Tibial nerve (tissue), 3 donors: Measurements from ENCODE around the gene CCNH.

ENCODE experiments used
- POLR2A ChIP-seq, 2 donors: fragments of 450-650 bp; IDR thresholded peaks; one replicate each; pipeline ENCODE4 v1.6.1; 2017; ENCODE audit warnings: antibody characterized with exemption in 2 of 2, mild to moderate bottlenecking in 2 of 2, moderate library complexity in 2 of 2
- TF ChIP-seq, protein P1 (sequence below), 5 experiments: fragments of 200-600 bp in 3 of 5; fragments of 450-650 bp in 2 of 5; sonication (generic) in 3 of 5; IDR thresholded peaks; one replicate each; pipeline ENCODE4 v1.5.1; 2016 to 2019; ENCODE audit warnings: antibody characterized with exemption in 5 of 5, mild to moderate bottlenecking in 3 of 5, moderate library complexity in 2 of 5

DNA sequence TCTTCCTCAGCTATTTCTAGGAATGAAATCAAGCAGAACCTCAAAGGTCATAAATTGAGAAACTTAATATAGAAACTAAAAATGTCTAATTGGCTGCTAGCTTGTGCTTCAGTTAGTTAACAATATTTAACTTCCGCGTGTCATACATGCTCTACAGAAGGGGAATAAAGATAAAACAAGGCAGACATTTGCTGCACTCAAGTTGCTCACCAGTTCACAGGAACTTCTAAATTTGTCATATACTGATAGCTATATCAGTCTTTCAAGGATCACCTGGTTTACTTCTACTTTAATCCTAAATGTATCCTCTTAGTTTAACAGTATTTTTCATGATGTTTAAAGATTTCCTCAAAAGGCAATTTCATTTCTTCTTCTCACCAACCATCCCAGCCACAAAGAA lies 8.4 kb downstream of the CCNH start:
- TF ChIP-seq POLR2A (IDR thresholded peaks at IDR 0.05), result no peak
- TF ChIP-seq, protein P1, sequence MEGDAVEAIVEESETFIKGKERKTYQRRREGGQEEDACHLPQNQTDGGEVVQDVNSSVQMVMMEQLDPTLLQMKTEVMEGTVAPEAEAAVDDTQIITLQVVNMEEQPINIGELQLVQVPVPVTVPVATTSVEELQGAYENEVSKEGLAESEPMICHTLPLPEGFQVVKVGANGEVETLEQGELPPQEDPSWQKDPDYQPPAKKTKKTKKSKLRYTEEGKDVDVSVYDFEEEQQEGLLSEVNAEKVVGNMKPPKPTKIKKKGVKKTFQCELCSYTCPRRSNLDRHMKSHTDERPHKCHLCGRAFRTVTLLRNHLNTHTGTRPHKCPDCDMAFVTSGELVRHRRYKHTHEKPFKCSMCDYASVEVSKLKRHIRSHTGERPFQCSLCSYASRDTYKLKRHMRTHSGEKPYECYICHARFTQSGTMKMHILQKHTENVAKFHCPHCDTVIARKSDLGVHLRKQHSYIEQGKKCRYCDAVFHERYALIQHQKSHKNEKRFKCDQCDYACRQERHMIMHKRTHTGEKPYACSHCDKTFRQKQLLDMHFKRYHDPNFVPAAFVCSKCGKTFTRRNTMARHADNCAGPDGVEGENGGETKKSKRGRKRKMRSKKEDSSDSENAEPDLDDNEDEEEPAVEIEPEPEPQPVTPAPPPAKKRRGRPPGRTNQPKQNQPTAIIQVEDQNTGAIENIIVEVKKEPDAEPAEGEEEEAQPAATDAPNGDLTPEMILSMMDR (IDR thresholded peaks at IDR 0.05), result no peak
